Testis (tissue), 2 donors: Measurements from ENCODE around the gene UBASH3A.

Source experiments
- POLR2A ChIP-seq: fragments of 450-650 bp; IDR thresholded peaks from one replicate; pipeline ENCODE4 v1.6.1; 2017; ENCODE audit warnings: antibody characterized with exemption, mild to moderate bottlenecking, moderate library complexity
- TF ChIP-seq, protein P1 (sequence below), 3 experiments: fragments of 450-650 bp in 2 of 3; fragments of 200-600 bp in 1 of 3; sonication (generic) in 1 of 3; IDR thresholded peaks; one replicate each; pipeline ENCODE4 v1.5.1; 2016 to 2019; ENCODE audit warnings: antibody characterized with exemption in 3 of 3, mild to moderate bottlenecking in 2 of 3, moderate library complexity in 1 of 3

DNA sequence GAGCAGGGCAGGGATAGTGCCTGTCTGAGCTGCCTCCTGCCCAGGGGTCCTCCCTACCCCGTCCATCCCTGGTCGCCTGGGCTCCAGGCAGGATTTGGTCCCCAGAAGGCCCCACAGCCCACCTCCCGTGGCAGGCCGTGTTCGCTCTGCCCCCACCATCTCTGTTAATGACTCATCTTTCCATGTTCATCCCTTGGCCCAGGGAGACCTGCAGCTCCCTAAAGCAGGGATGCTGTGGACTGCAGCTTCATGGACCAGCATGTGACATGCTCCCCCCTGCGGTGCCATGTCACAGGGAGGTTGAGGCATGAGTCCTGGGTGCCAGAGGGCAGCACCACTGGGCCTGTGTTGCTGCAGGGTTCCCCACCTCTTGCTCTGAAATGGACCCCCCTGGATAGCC is 26.8 kb downstream of the UBASH3A start:
- TF ChIP-seq POLR2A: no peak
- TF ChIP-seq, protein P1, sequence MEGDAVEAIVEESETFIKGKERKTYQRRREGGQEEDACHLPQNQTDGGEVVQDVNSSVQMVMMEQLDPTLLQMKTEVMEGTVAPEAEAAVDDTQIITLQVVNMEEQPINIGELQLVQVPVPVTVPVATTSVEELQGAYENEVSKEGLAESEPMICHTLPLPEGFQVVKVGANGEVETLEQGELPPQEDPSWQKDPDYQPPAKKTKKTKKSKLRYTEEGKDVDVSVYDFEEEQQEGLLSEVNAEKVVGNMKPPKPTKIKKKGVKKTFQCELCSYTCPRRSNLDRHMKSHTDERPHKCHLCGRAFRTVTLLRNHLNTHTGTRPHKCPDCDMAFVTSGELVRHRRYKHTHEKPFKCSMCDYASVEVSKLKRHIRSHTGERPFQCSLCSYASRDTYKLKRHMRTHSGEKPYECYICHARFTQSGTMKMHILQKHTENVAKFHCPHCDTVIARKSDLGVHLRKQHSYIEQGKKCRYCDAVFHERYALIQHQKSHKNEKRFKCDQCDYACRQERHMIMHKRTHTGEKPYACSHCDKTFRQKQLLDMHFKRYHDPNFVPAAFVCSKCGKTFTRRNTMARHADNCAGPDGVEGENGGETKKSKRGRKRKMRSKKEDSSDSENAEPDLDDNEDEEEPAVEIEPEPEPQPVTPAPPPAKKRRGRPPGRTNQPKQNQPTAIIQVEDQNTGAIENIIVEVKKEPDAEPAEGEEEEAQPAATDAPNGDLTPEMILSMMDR (IDR thresholded peaks at IDR 0.05): no peak
